CD4-positive, alpha-beta T cell treated with Interleukin-6 at 100 ng/mL for 8 hours (primary cell): ENCODE results near the gene THEM4.
"Not testable (repeated sequence)": the region's sequence is repeated elsewhere in the genome, so short reads cannot be mapped to it uniquely, and the experiment has no call there.

ENCODE experiments used
- DNase-seq: peaks from one replicate; pipeline ENCODE4 v3.0.0-alpha.2; 2020; ENCODE audit warnings: mixed read lengths, low spot score

The THEM4 gene

DNA sequence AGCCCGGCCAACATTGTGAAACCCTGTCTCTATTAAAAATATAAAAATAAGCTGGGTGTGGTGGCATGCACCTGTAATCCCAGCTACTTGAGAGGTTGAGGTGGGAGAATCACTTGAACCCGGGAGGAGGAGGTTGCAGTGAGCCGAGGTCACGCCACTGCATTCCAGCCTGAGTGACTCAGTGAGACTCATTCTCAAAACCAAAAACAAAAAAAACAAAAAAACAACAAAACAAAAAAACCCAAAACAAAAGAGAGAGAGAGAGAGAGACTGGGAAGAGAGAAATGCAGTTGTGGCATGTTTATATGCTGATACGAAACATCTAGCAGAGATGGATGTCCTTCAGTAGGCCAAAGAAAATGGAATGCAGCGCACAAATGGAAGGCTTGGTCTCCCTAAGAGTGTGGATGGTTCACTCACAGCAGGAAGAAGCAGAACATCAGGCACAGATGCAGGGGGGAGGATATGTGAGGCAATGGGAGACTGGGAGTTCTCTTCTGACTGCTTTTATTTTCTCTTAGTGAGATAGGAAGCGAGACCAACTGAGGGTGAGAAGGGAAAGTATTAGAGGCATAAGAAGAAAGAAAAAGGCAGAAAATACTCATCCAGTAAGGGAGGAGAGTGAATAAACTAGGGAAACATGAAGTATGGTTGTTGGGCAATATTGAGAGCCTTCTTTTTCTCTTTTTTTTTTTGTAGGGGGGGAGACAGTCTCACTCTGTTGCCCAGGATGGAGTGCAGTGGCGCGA lies 16.0 kb downstream of the THEM4 start:
- no peak for DNase-seq

GRCh38 chr1:151892190-151892589 lies 17.1 kb downstream of the THEM4 start:
- DNase-seq = no peak

GRCh38 chr1:151891512-151891911 lies 17.8 kb downstream of the THEM4 start:
- peak; percentile 8 for DNase-seq

- peak; percentile 30 for DNase-seq
Measured at GRCh38 chr1:151888972-151889570, 20.2 kb downstream of the THEM4 start.

DNA sequence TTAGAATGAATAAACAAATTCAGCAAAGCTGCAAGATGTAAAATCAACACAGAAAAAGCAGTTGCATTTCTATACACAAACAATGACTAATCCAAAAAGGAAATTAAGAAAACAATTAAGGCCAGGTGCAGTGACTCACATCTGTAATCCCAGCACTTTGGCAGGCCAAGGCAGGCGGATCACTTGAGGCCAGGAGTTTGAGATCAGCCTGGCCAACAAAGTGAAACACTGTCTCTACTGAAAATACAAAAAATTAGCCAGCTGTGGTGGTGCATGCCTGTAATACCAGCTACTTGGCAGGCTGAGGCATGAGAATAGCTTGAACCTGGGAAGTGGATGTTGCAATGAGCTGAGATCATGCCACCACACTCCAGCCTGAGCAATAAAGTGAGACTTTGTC lies 22.3 kb downstream of the THEM4 start:
- DNase-seq = no peak

GRCh38 chr1:151885479-151885878 lies 23.8 kb downstream of the THEM4 start:
- no peak for DNase-seq

- not testable (repeated sequence) for DNase-seq
Measured at GRCh38 chr1:151884879-151885278, 24.4 kb downstream of the THEM4 start.

DNA sequence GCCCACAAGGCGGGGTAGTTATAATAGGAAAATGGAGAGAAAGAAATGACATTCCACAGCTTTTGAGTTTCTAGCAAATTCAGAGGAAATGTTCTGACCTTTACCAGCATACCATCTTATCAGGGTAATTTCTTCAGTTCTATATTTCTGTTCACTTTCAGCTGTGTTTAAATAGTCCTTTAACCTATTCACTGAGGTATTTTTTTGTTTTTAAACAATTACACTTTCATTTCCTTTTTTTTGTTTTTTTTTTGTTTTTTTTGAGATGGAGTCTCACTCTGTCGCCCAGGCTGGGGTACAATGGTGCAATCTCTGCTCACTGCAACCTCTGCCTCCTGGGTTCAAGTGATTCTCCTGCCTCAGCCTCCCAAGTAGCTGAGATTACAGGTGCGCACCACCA lies 24.9 kb downstream of the THEM4 start:
- DNase-seq = not testable (repeated sequence)

DNA sequence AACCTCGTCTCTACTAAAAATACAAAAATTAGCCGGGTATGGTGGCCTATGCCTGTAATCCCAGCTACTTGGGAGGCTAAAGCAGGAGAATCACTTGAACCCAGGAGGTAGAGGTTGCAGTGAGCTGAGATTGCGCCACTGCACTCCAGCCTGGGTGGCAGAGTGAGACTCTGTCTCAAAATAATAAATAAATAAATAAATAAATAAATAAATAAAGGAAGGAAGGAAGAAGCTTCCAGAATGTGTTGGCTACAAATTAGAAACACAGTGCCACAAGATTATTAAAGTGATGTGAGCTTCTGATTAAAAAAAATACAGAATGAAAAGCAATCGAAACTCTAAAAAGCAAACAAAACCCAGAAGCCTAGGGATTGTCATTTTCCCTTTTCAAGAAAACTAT lies 25.4 kb downstream of the THEM4 start:
- not testable (repeated sequence) for DNase-seq

- DNase-seq = not testable (repeated sequence)
Measured at GRCh38 chr1:151882918-151883317, 26.4 kb downstream of the THEM4 start.

- no peak for DNase-seq
Measured at GRCh38 chr1:151882466-151882865, 26.8 kb downstream of the THEM4 start.

DNA sequence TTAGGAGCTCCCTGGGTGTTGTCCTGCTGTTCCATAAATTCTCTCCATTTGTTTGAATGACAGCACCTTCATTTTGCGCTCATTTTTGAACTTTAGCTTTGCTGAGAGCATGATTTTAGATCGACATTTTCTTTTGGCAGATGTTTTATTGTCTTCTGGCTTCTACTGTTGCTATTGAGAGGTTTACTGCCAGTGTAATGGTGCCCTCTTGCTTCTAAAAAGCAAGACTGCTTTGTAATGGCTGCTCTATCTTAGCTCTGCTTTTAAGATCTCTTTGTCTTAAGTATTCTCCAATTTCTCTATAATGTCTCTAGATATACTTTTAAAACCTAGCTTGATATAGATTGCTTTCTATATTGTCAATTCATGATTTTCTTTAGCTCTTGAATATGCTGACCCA lies 27.8 kb downstream of the THEM4 start:
- no peak for DNase-seq

DNA sequence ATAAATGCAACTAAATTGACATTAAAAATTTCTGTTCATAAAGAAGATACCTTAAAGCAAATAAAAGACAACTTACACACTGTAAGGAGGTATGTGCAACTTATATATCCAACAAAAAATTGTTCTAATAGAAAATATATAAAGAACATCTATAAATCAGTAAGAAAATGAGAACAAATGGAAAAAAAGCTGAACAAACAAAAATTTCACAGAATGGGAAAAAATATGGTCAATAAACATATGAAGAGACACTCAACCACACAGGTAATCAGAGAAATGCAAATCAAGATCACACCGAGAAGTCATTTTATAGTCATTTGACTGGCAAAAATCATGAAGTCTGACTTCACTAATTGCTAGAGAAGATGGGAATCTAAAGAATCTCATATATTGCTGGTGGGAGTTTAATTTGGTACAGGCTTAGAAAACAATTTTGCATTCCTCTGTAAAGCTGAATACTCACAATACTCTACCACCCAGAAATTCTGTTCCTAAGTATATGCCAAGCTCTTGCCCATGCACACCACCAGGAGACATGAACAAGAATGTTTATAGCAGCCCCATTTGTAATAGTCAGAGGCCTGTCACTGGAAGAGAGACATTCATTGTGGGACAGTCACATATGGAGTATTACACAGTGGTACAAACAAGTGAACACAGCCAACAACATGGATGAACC lies 33.8 kb downstream of the THEM4 start:
- no peak for DNase-seq

DNA sequence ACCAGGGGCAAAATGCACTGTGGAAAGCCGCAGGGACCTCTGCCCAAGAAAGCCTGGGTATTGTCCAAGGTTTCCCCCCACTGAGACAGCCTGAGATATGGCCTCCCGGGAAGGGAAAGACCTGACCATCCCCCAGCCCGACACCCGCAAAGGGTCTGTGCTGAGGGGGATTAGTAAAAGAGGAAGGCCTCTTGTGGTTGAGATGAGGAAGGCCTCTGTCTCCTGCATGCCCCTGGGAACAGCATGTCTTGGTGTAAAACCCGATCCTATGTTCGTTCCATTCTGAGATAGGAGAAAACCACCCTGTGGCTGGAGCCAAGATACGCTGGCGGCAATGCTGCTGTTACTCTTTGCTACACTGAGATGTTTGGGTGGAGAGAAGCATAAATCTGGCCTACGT lies 36.5 kb downstream of the THEM4 start:
- DNase-seq = not testable (repeated sequence)

DNA sequence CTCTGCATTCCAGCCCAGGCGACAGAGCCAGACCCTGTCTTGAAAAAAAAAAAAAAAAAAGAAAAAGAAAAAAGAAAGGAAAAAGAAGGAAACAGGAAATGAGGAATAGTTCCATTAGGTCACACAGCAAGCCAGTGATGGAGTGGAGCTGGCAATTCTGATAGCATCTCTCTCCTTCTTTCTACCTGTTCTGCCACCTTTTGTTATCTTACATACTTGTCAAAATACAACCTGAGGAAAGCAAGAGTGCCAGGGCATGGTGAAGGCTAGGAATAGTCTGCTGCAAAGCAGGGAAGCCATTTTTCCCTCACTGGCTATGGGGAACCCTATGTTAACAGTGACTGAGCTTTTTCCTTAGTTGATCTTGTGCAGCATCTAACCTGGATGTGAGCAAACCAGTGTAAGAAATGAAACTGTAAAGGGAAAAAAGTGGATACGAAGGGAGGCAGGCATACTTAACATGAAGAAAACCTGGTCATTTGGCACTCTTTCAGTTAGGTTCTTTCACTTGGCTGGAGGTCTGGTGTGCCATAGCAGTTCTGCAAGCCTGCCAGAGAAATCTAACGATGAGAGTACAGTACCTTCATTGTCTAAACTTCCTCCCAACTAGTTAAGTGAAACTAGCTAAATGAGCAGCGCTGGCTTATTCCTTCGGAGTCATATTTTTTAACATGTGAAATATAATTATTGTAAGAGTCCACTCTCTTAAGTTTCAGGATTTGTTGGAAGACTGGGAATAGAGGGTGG lies 37.9 kb downstream of the THEM4 start:
- DNase-seq = no peak

DNA sequence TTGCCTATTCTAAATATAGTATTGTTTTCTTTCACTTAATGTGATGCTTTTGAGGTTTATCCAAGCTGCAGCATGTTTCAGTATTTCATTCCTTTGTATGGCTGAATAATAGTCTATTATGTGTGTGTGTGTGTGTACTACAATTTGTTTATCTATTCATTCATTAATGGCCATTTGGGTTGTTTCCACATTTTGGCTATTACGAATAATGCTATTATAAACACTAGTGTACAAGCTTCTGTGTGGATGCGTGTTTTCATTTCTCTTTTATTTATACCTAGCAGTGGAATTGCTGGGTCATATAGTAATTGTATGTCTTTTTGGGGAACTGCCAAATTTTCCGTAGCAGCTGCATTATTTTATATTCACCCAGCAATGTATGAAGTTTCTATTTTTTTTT lies 40.8 kb downstream of the THEM4 start:
- DNase-seq = no peak

- no peak for DNase-seq
Measured at GRCh38 chr1:151867765-151868411, 41.4 kb downstream of the THEM4 start.

- no peak for DNase-seq
Measured at GRCh38 chr1:151867321-151867720, 42.0 kb downstream of the THEM4 start.

GRCh38 chr1:151864411-151864810 lies 44.9 kb downstream of the THEM4 start:
- DNase-seq = no peak

DNA sequence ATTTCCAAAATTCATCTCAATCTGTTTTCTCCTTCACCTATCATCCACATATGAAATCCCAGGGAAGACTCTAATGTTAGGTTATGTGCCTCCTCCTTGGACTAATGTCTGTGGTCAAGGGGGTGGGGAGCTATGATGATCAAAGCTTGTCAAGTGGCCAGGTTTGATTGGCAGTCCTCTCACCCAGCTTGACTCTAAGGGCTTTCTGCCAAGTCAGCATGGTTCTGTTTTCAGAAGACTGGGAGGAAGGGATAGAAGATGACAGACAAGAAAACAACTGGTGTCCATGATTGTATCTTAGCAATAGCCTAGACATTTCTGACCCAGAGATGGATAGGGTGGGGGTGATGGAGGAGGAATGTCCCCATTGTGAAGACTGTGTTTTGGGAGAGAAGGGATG lies 46.7 kb downstream of the THEM4 start:
- no peak for DNase-seq

GRCh38 chr1:151860504-151861187 lies 48.7 kb downstream of the THEM4 start:
- no peak for DNase-seq
